Liver (tissue), 9 donors: Measurements from ENCODE around the gene PIWIL1. TPM values are rescaled to one million over a fixed set of nuclear protein-coding genes. Genes with fewer than 3 reads are reported as not detected.

Experiments
- DNase-seq: peaks from one replicate; pipeline ENCODE4 v3.0.0-alpha.2; 2017; ENCODE audit warnings: low spot score
- H3K27ac ChIP-seq, 2 donors: one replicate each; pipeline ENCODE4 v1.7.0; 2013; ENCODE audit warnings: inconsistent platforms in 2 of 2, low read length in 2 of 2, control low read depth in 1 of 2, low read depth in 1 of 2, mild to moderate bottlenecking in 1 of 2
- H3K27me3 ChIP-seq, 4 donors: one replicate each; pipeline versions ENCODE4 v1.6.1 to v1.7.0; 2013; ENCODE audit warnings: low read length in 3 of 4, inconsistent platforms in 1 of 4, mild to moderate bottlenecking in 1 of 4, moderate library complexity in 1 of 4; ENCODE audit not compliant: control insufficient read depth in 4 of 4, insufficient read depth in 4 of 4
- H3K36me3 ChIP-seq, 4 donors: one replicate each; pipeline versions ENCODE4 v1.6.1 to v1.7.0; 2013; ENCODE audit warnings: low read length in 3 of 4, mild to moderate bottlenecking in 3 of 4, low read depth in 1 of 4, moderate library complexity in 1 of 4; ENCODE audit not compliant: control insufficient read depth in 4 of 4, insufficient read depth in 3 of 4
- H3K4me1 ChIP-seq, 4 donors: one replicate each; pipeline versions ENCODE4 v1.6.1 to v1.7.0; 2013; ENCODE audit warnings: low read length in 3 of 4, mild to moderate bottlenecking in 3 of 4, moderate library complexity in 1 of 4; ENCODE audit not compliant: control insufficient read depth in 4 of 4, insufficient read depth in 4 of 4
- H3K4me3 ChIP-seq, 3 donors: one replicate each; pipeline versions ENCODE4 v1.6.1 to v1.7.0; 2013; ENCODE audit warnings: low read length in 3 of 3, control low read depth in 1 of 3, low read depth in 1 of 3, mild to moderate bottlenecking in 1 of 3
- H3K9ac ChIP-seq, 2 donors: one replicate each; pipeline ENCODE4 v1.7.0; 2013; ENCODE audit warnings: low read length in 2 of 2, mild to moderate bottlenecking in 2 of 2, moderate library complexity in 2 of 2, control low read depth in 1 of 2, low read depth in 1 of 2
- H3K9me3 ChIP-seq, 4 donors: one replicate each; pipeline versions ENCODE4 v1.6.1 to v1.7.0; 2013; ENCODE audit warnings: low read length in 3 of 4; ENCODE audit not compliant: control insufficient read depth in 4 of 4
- ATF3 ChIP-seq: IDR thresholded peaks from 2 replicates; pipeline ENCODE4 v1.6.1; 2016; ENCODE audit warnings: antibody characterized with exemption
- FOXA1 ChIP-seq: IDR thresholded peaks from 2 replicates; pipeline ENCODE4 v1.6.1; 2016; ENCODE audit warnings: antibody characterized with exemption
- FOXA2 ChIP-seq: IDR thresholded peaks from 2 replicates; pipeline ENCODE4 v1.6.1; 2016; ENCODE audit warnings: antibody characterized with exemption
- GABPA ChIP-seq, 2 donors: IDR thresholded peaks in 1 of 2; conservative IDR thresholded peaks in 1 of 2; 2 replicates each; pipeline ENCODE4 v1.6.1; 2016; ENCODE audit warnings: antibody characterized with exemption in 2 of 2, mild to moderate bottlenecking in 1 of 2, moderate library complexity in 1 of 2
- HNF4A ChIP-seq, 2 donors: conservative IDR thresholded peaks; 2 replicates each; pipeline ENCODE4 v1.6.1; 2016; ENCODE audit warnings: antibody characterized with exemption in 2 of 2, mild to moderate bottlenecking in 2 of 2
- JUND ChIP-seq, 2 donors: IDR thresholded peaks; 2 replicates each; pipeline ENCODE4 v1.6.1; 2016; ENCODE audit warnings: antibody characterized with exemption in 2 of 2
- MAX ChIP-seq: IDR thresholded peaks from 2 replicates; pipeline ENCODE4 v1.6.1; 2016; ENCODE audit warnings: antibody characterized with exemption
- NR2F2 ChIP-seq: IDR thresholded peaks from 2 replicates; pipeline ENCODE4 v1.6.1; 2016; ENCODE audit warnings: antibody characterized with exemption
- RAD21 ChIP-seq, 2 donors: IDR thresholded peaks; 2 replicates each; pipeline ENCODE4 v1.6.1; 2016; ENCODE audit warnings: antibody characterized with exemption in 2 of 2, mild to moderate bottlenecking in 2 of 2
- SP1 ChIP-seq: IDR thresholded peaks from 2 replicates; pipeline ENCODE4 v1.6.1; 2018; ENCODE audit warnings: antibody characterized with exemption, mild to moderate bottlenecking
- TAF1 ChIP-seq: conservative IDR thresholded peaks from 2 replicates; pipeline ENCODE4 v1.6.1; 2016; ENCODE audit warnings: antibody characterized with exemption, mild to moderate bottlenecking
- YY1 ChIP-seq: IDR thresholded peaks from 2 replicates; pipeline ENCODE4 v1.6.1; 2016; ENCODE audit warnings: antibody characterized with exemption, mild to moderate bottlenecking
- ZBTB33 ChIP-seq: IDR thresholded peaks from 2 replicates; pipeline ENCODE4 v1.6.1; 2016; ENCODE audit warnings: antibody characterized with exemption
- WGBS: extraction: QIAGEN DNeasy Blood & Tissue Kit; methylation state at CpG from one replicate; pipeline ENCODE4 v1.1.7; 2013; 5-methylcytosine and 5-hydroxymethylcytosine counted together
- polyA plus RNA-seq, 2 donors: library from polyadenylated mRNA; stranded (reverse) in 1 of 2; unstranded in 1 of 2; fragments of 200-250 nt in 1 of 2; fragments of >200 nt in 1 of 2; fragmentation: Nextera tagmentation in 1 of 2; extraction: Ambion mirVana in 1 of 2; gene quantifications; one replicate each; pipeline versions ENCODE4 v1.2.1 to v1.2.3, GENCODE V29; 2013 to 2015
- total RNA-seq, 2 donors: library from RNA; depleted of rRNA; stranded (reverse); fragments of >200 nt; gene quantifications; one replicate each; pipeline ENCODE4 v1.2.3, GENCODE V29; 2014
- TF ChIP-seq, protein P1 (sequence below): IDR thresholded peaks from 2 replicates; pipeline ENCODE4 v1.6.1; 2016; ENCODE audit warnings: antibody characterized with exemption, mild to moderate bottlenecking
- TF ChIP-seq, protein P2 (sequence below): fragments of 150-350 bp; IDR thresholded peaks from 2 replicates; pipeline ENCODE4 v1.5.1; 2017; ENCODE audit warnings: improper control_type of control experiment, low read depth, low read length; ENCODE audit not compliant: missing input control
- donor health status: healthy.
- donor health status: healthy.
- donor health status: healthy.
- donor health status: healthy.
- donor health status: healthy.

PIWIL1 gene
- total and polyA plus RNA-seq, 4 donors = 0.01 TPM; not detected in 3

DNA sequence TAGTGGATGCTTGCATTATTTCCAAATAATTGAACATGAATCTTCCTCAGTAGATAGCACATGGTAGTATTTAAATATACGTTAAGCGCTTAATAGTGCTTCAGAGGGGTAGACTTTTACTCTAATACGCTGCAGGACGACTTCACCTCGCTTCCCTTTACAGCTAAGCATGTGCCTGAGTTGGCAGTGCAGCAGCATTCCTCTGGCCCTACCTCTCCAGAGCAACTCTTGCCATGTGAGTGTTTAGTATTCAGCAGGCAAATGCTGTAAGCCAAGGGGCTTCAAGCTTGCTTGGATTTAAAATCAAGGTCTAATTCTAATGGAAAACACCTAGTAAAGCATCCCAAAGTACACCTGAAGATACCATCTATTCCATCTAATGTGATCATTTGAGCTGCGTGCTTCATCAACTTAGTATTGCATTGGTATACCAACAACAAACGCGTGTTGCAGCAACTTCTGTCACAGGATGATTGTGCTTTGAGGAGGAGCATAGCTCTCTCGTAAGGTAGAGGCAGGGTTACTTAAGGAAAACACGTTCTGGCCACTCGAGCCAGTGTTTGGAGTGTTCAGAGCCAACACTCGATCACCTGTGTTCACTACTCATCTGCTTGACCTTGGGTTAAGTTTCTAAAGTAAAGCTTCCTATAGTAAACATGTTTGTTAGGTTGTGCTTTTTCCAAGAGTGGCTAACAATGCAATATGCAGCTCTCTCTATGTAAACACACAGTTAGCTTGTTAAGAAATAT lies 60.6 kb downstream of the PIWIL1 start:
- H3K9me3 ChIP-seq = no peaks in the 10 kb centered on the region
- no peaks in the 10 kb centered on the region for H3K4me1 ChIP-seq
- WGBS = 82% methylated on average over 12 of the region's 12 CpGs
- no peak overlapping the region for H3K27ac ChIP-seq
- no peak overlapping the region for H3K9ac ChIP-seq
- DNase-seq = no peak
- TF ChIP-seq NR2F2 = no peak
- no peak for TF ChIP-seq FOXA2
- TF ChIP-seq HNF4A (conservative IDR thresholded peaks at IDR 0.05) = no peak
- TF ChIP-seq, protein P1, sequence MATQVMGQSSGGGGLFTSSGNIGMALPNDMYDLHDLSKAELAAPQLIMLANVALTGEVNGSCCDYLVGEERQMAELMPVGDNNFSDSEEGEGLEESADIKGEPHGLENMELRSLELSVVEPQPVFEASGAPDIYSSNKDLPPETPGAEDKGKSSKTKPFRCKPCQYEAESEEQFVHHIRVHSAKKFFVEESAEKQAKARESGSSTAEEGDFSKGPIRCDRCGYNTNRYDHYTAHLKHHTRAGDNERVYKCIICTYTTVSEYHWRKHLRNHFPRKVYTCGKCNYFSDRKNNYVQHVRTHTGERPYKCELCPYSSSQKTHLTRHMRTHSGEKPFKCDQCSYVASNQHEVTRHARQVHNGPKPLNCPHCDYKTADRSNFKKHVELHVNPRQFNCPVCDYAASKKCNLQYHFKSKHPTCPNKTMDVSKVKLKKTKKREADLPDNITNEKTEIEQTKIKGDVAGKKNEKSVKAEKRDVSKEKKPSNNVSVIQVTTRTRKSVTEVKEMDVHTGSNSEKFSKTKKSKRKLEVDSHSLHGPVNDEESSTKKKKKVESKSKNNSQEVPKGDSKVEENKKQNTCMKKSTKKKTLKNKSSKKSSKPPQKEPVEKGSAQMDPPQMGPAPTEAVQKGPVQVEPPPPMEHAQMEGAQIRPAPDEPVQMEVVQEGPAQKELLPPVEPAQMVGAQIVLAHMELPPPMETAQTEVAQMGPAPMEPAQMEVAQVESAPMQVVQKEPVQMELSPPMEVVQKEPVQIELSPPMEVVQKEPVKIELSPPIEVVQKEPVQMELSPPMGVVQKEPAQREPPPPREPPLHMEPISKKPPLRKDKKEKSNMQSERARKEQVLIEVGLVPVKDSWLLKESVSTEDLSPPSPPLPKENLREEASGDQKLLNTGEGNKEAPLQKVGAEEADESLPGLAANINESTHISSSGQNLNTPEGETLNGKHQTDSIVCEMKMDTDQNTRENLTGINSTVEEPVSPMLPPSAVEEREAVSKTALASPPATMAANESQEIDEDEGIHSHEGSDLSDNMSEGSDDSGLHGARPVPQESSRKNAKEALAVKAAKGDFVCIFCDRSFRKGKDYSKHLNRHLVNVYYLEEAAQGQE = no peak
- no peak for TF ChIP-seq ZBTB33
- no peak for TF ChIP-seq SP1
- no peak for TF ChIP-seq MAX
- no peak for TF ChIP-seq YY1
- TF ChIP-seq ATF3 = no peak
- TF ChIP-seq FOXA1 = no peak
- TF ChIP-seq, protein P2, sequence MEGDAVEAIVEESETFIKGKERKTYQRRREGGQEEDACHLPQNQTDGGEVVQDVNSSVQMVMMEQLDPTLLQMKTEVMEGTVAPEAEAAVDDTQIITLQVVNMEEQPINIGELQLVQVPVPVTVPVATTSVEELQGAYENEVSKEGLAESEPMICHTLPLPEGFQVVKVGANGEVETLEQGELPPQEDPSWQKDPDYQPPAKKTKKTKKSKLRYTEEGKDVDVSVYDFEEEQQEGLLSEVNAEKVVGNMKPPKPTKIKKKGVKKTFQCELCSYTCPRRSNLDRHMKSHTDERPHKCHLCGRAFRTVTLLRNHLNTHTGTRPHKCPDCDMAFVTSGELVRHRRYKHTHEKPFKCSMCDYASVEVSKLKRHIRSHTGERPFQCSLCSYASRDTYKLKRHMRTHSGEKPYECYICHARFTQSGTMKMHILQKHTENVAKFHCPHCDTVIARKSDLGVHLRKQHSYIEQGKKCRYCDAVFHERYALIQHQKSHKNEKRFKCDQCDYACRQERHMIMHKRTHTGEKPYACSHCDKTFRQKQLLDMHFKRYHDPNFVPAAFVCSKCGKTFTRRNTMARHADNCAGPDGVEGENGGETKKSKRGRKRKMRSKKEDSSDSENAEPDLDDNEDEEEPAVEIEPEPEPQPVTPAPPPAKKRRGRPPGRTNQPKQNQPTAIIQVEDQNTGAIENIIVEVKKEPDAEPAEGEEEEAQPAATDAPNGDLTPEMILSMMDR = no peak
- no peaks in the 10 kb centered on the region for H3K27me3 ChIP-seq
- H3K36me3 ChIP-seq = no peaks in the 10 kb centered on the region
- no peak overlapping the region for H3K4me3 ChIP-seq

DNA sequence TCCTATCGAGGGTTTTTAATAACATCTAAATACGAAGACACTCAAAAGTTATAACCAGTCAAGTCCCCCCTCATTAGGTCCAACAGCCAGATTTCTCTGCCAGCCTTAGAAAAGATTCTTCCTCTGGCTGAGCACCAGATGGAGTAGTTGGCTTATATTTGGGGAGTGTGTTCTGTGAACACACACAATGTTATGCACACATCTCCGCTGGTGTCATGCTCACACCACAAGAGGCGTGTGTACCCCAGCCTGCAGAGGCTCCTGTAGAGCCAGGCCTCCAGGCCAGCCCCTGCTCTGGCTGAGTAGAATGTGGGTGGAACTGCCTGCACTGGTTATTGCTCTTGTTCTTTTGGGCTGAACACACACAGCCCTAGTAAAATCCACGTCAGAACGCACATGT lies 64.0 kb downstream of the PIWIL1 start:
- Histone ChIP-seq H3K36me3 (no peaks in the 10 kb centered on the region), H3K4me3 (no peak overlapping the region), H3K27me3 (no peaks in the 10 kb centered on the region), H3K9me3 (no peaks in the 10 kb centered on the region), H3K27ac (no peak overlapping the region), H3K9ac (no peak overlapping the region), H3K4me1 (no peaks in the 10 kb centered on the region)
- 78% methylated on average over 6 of the region's 6 CpGs for WGBS
- TF ChIP-seq HNF4A (conservative IDR thresholded peaks at IDR 0.05) = no peak
- no peak for TF ChIP-seq FOXA1
- TF ChIP-seq MAX = no peak
- TF ChIP-seq FOXA2 = no peak
- TF ChIP-seq TAF1 = no peak
- no peak for TF ChIP-seq ATF3
- no peak for TF ChIP-seq SP1
- no peak for TF ChIP-seq GABPA (IDR thresholded peaks at IDR 0.05 in 1 of 2, conservative IDR thresholded peaks at IDR 0.05 in 1 of 2)
- peak; percentile 54 to 60 for TF ChIP-seq RAD21 (IDR thresholded peaks at IDR 0.05)
- TF ChIP-seq, protein P2 = peak; percentile 20
- no peak for TF ChIP-seq YY1
- TF ChIP-seq, protein P1 = no peak
- no peak for TF ChIP-seq JUND (IDR thresholded peaks at IDR 0.05)
- no peak for DNase-seq
